Activated CD4-positive, alpha-beta memory T cell treated with anti-CD3 and anti-CD28 coated beads for 36 hours (primary cell): ENCODE results near the gene CHAF1A. TPM values are rescaled to one million over a fixed set of nuclear protein-coding genes. Genes with fewer than 3 reads are reported as not detected.

ENCODE experiments used
- CTCF ChIA-PET: fragments of 350-600 bp; sonication (Branson Sonifier 250); formaldehyde crosslinking; loops from one replicate; lab custom pipeline; 2021; ENCODE audit warnings: antibody characterized with exemption, inconsistent platforms; lab: Charles Lee
- POLR2A ChIA-PET: fragments of 350-600 bp; sonication (Branson Sonifier 250); formaldehyde crosslinking; loops from one replicate; lab custom pipeline; 2021; ENCODE audit warnings: antibody characterized with exemption; lab: Charles Lee
- DNase-seq: peaks from one replicate; pipeline ENCODE4 v3.0.0-alpha.2; 2020
- H3K27ac Mint-ChIP-seq: one replicate; pipeline ENCODE4 v1.8.0; 2021; ENCODE audit warnings: mixed read lengths
- H3K27me3 Mint-ChIP-seq: one replicate; pipeline ENCODE4 v1.8.0; 2021; ENCODE audit warnings: mixed read lengths
- H3K36me3 Mint-ChIP-seq: one replicate; pipeline ENCODE4 v1.8.0; 2021; ENCODE audit warnings: mixed read lengths
- H3K4me1 Mint-ChIP-seq: one replicate; pipeline ENCODE4 v1.8.0; 2021; ENCODE audit warnings: low read depth, mixed read lengths
- H3K4me3 Mint-ChIP-seq: one replicate; pipeline ENCODE4 v1.8.0; 2021; ENCODE audit warnings: mild to moderate bottlenecking, mixed read lengths
- H3K9me3 Mint-ChIP-seq: one replicate; pipeline ENCODE4 v1.8.0; 2021; ENCODE audit warnings: mixed read lengths
- intact Hi-C: fragments of 100-400 bp; cut with micrococcal nuclease; formaldehyde crosslinking; loops from one replicate; pipeline ENCODE4 v1.15.1; 2023
- total RNA-seq, 2 experiments: library from RNA; stranded (reverse); gene quantifications; one replicate each; pipeline ENCODE4 v1.2.3, GENCODE V29; 2021

The CHAF1A gene
- total RNA-seq, 2 experiments from 2014 or later: 61.6 to 63.5 TPM

GRCh38 chr19:4375164-4376027 is 27.0 kb upstream of the CHAF1A start:
- H3K36me3 Mint-ChIP-seq: no peaks in the 10 kb centered on the region
- H3K4me3 Mint-ChIP-seq: no peak overlapping the region
- peaks cover 66% of the 10 kb centered on the region for H3K4me1 Mint-ChIP-seq
- H3K9me3 Mint-ChIP-seq: no peaks in the 10 kb centered on the region
- H3K27ac Mint-ChIP-seq: peak overlapping the region; percentile 25
- CTCF ChIA-PET: interaction anchor here (1.3 to 3.3 kb wide), 3 partner anchors 12 to 108 kb away, joined by 3 to 21 read pairs (median 3); partner anchors contain the start of genes CHAF1A and SH3GL1
- POLR2A ChIA-PET: no interaction called here
- DNase-seq: no peak
- intact Hi-C loops: no loop called here
- no peaks in the 10 kb centered on the region for H3K27me3 Mint-ChIP-seq

GRCh38 chr19:4376028-4376670 is 26.3 kb upstream of the CHAF1A start:
- H3K4me3 Mint-ChIP-seq: no peak overlapping the region
- peak overlapping the region; percentile 58 for H3K27ac Mint-ChIP-seq
- intact Hi-C loops: no loop called here
- H3K9me3 Mint-ChIP-seq: no peaks in the 10 kb centered on the region
- no peak for DNase-seq
- peaks cover 66% of the 10 kb centered on the region for H3K4me1 Mint-ChIP-seq
- CTCF ChIA-PET: interaction anchor here (1.3 to 3.3 kb wide), 3 partner anchors 11 to 109 kb away, joined by 3 to 21 read pairs (median 3); partner anchors contain the start of genes CHAF1A and SH3GL1
- H3K27me3 Mint-ChIP-seq: no peaks in the 10 kb centered on the region
- POLR2A ChIA-PET: no interaction called here
- H3K36me3 Mint-ChIP-seq: no peaks in the 10 kb centered on the region

- DNase-seq: no peak
- H3K9me3 Mint-ChIP-seq: no peaks in the 10 kb centered on the region
- H3K27me3 Mint-ChIP-seq: no peaks in the 10 kb centered on the region
- CTCF ChIA-PET: interaction anchor here (1.0 to 4.5 kb wide), 4 partner anchors 24 to 109 kb away, joined by 3 to 32 read pairs (median 12); partner anchors contain the start of genes CHAF1A and SH3GL1
- no peaks in the 10 kb centered on the region for H3K36me3 Mint-ChIP-seq
- H3K27ac Mint-ChIP-seq: peak overlapping the region; percentile 58
- intact Hi-C loops: no loop called here
- H3K4me1 Mint-ChIP-seq: peaks cover 65% of the 10 kb centered on the region
- H3K4me3 Mint-ChIP-seq: no peak overlapping the region
- POLR2A ChIA-PET: no interaction called here
These were observed 25.8 kb upstream of the CHAF1A start for GRCh38 chr19:4376671-4376990.

GRCh38 chr19:4376991-4377781 is 25.3 kb upstream of the CHAF1A start:
- intact Hi-C loops: no loop called here
- ChIA-PET POLR2A (no interaction called here), CTCF (interaction anchor here (1.0 to 4.5 kb wide), 3 partner anchors 7 to 25 kb away, joined by 4 to 32 read pairs (median 7); partner anchors contain the start of genes CHAF1A and SH3GL1)
- no peak for DNase-seq
- H3K27ac Mint-ChIP-seq: peak overlapping the region; percentile 58
- H3K9me3 Mint-ChIP-seq: no peaks in the 10 kb centered on the region
- peaks cover 65% of the 10 kb centered on the region for H3K4me1 Mint-ChIP-seq
- no peaks in the 10 kb centered on the region for H3K27me3 Mint-ChIP-seq
- no peak overlapping the region for H3K4me3 Mint-ChIP-seq
- no peaks in the 10 kb centered on the region for H3K36me3 Mint-ChIP-seq

- CTCF ChIA-PET: interaction anchor here (1.3 to 4.5 kb wide), 3 partner anchors 9 to 112 kb away, joined by 4 to 32 read pairs (median 7); partner anchors contain the start of genes CHAF1A and SH3GL1
- H3K27ac Mint-ChIP-seq: peak overlapping the region; percentile 92
- intact Hi-C loops: loop anchor here (1.0 kb wide), 2 partner anchors 10 to 372 kb away; partner anchors contain the start of gene PIAS4
- no peak for DNase-seq
- peaks cover 63% of the 10 kb centered on the region for H3K4me1 Mint-ChIP-seq
- H3K4me3 Mint-ChIP-seq: peak overlapping the region; percentile 74
- no peaks in the 10 kb centered on the region for H3K36me3 Mint-ChIP-seq
- H3K27me3 Mint-ChIP-seq: no peaks in the 10 kb centered on the region
- no peaks in the 10 kb centered on the region for H3K9me3 Mint-ChIP-seq
- POLR2A ChIA-PET: interaction anchor here (1.0 to 2.5 kb wide), 3 partner anchors 9 to 24 kb away, joined by 3 to 7 read pairs (median 5); partner anchors contain the start of genes CHAF1A and SH3GL1
These were observed 23.6 kb upstream of the CHAF1A start for GRCh38 chr19:4378886-4379285.

- intact Hi-C loops: loop anchor here (1.0 kb wide), 4 partner anchors 10 to 372 kb away; partner anchors contain the start of genes PIAS4 and SH3GL1
- Mint-ChIP-seq H3K4me1 (peaks cover 58% of the 10 kb centered on the region), H3K9me3 (no peaks in the 10 kb centered on the region), H3K4me3 (peak overlapping the region; percentile 74), H3K36me3 (no peaks in the 10 kb centered on the region), H3K27me3 (no peaks in the 10 kb centered on the region), H3K27ac (peak overlapping the region; percentile 92)
- ChIA-PET POLR2A (interaction anchor here (0.6 to 2.5 kb wide), 4 partner anchors 10 to 23 kb away, joined by 3 to 7 read pairs (median 5); partner anchors contain the start of genes CHAF1A and SH3GL1), CTCF (interaction anchor here (1.3 to 4.5 kb wide), 4 partner anchors 10 to 113 kb away, joined by 4 to 32 read pairs (median 6); partner anchors contain the start of genes CHAF1A and SH3GL1)
- peak; percentile 61 for DNase-seq
These were observed 22.8 kb upstream of the CHAF1A start for GRCh38 chr19:4379383-4380253.

GRCh38 chr19:4380254-4380727 is 22.1 kb upstream of the CHAF1A start:
- Mint-ChIP-seq H3K9me3 (no peaks in the 10 kb centered on the region), H3K4me1 (peaks cover 58% of the 10 kb centered on the region), H3K27ac (peak overlapping the region; percentile 92), H3K27me3 (no peaks in the 10 kb centered on the region), H3K4me3 (peak overlapping the region; percentile 74), H3K36me3 (no peaks in the 10 kb centered on the region)
- POLR2A ChIA-PET: interaction anchor here (1.6 to 2.5 kb wide), 2 partner anchors 11 to 22 kb away, joined by 5 to 7 read pairs; partner anchors contain the start of gene CHAF1A
- peak; percentile 75 for DNase-seq
- intact Hi-C loops: loop anchor here (1.0 kb wide), 2 partner anchors 15 to 20 kb away; partner anchors contain the start of gene SH3GL1
- CTCF ChIA-PET: interaction anchor here (1.0 to 4.5 kb wide), 6 partner anchors 10 to 114 kb away, joined by 3 to 32 read pairs (median 5); partner anchors contain the start of genes CHAF1A and SH3GL1

- DNase-seq: no peak
- ChIA-PET CTCF (interaction anchor here (1.1 kb wide), 1 partner anchor 15 kb away, joined by 3 read pairs; the partner anchor contains the start of gene SH3GL1), POLR2A (no interaction called here)
- Mint-ChIP-seq H3K4me3 (no peak overlapping the region), H3K4me1 (peaks cover 30% of the 10 kb centered on the region), H3K27me3 (no peaks in the 10 kb centered on the region), H3K9me3 (no peaks in the 10 kb centered on the region), H3K27ac (no peak overlapping the region), H3K36me3 (no peaks in the 10 kb centered on the region)
- intact Hi-C loops: no loop called here
These were observed 17.0 kb upstream of the CHAF1A start for GRCh38 chr19:4385291-4386040.

- ChIA-PET POLR2A (interaction anchor here (0.6 kb wide), 1 partner anchor 15 kb away, joined by 3 read pairs; no protein-coding TSS in a partner anchor), CTCF (interaction anchor here (0.6 to 1.1 kb wide), 2 partner anchors 14 to 15 kb away, joined by 3 read pairs; partner anchors contain the start of gene SH3GL1)
- no peak overlapping the region for H3K27ac Mint-ChIP-seq
- no peaks in the 10 kb centered on the region for H3K36me3 Mint-ChIP-seq
- intact Hi-C loops: no loop called here
- H3K4me1 Mint-ChIP-seq: peaks cover 29% of the 10 kb centered on the region
- DNase-seq: no peak
- no peak overlapping the region for H3K4me3 Mint-ChIP-seq
- H3K27me3 Mint-ChIP-seq: no peaks in the 10 kb centered on the region
- no peaks in the 10 kb centered on the region for H3K9me3 Mint-ChIP-seq
These were observed 16.2 kb upstream of the CHAF1A start for GRCh38 chr19:4386041-4386782.
